OCI-LY1 (cell line): ENCODE data around the gene TMEM175.

Experiments used
- H2AFZ ChIP-seq: fragments of 200-600 bp; sonication (generic), shearing (Covaris generic); 2 replicates; pipeline ENCODE4 v1.6.0; 2014; ENCODE audit warnings: antibody characterized with exemption, mild to moderate bottlenecking, low read length
- H3F3A ChIP-seq: fragments of 200-600 bp; sonication (generic), shearing (Covaris generic); 2 replicates; pipeline ENCODE4 v1.6.0; 2014; ENCODE audit warnings: mild to moderate bottlenecking, antibody characterized with exemption, low read length, moderate library complexity; ENCODE audit not compliant: insufficient read depth
- H3K27ac ChIP-seq: fragments of 200-600 bp; sonication (generic); 2 replicates; pipeline ENCODE4 v1.5.1; 2014; ENCODE audit warnings: low read length, mixed run types, mild to moderate bottlenecking, low read depth; ENCODE audit not compliant: poor library complexity, severe bottlenecking
- H3K27me3 ChIP-seq: fragments of 200-600 bp; sonication (generic); 2 replicates; pipeline ENCODE4 v1.6.0; 2014; ENCODE audit warnings: antibody characterized with exemption, mild to moderate bottlenecking, low read length, moderate library complexity; ENCODE audit not compliant: insufficient read depth
- H3K36me3 ChIP-seq: fragments of 200-600 bp; sonication (generic); 2 replicates; pipeline ENCODE4 v1.6.1; 2014; ENCODE audit warnings: mild to moderate bottlenecking, antibody characterized with exemption, low read length, moderate library complexity, mixed read lengths; ENCODE audit not compliant: insufficient read depth
- H3K4me1 ChIP-seq: fragments of 200-600 bp; sonication (generic); 2 replicates; pipeline ENCODE4 v1.5.1; 2014; ENCODE audit warnings: mild to moderate bottlenecking, low read length, moderate library complexity; ENCODE audit not compliant: insufficient read depth, severe bottlenecking
- H3K4me2 ChIP-seq: fragments of 200-600 bp; sonication (generic), shearing (Covaris generic); 2 replicates; pipeline ENCODE4 v1.6.1; 2014; ENCODE audit warnings: low read length
- H3K4me3 ChIP-seq: fragments of 200-600 bp; sonication (generic); 2 replicates; pipeline ENCODE4 v1.5.1; 2014; ENCODE audit warnings: low read length, low read depth, mild to moderate bottlenecking, mixed read lengths; ENCODE audit not compliant: poor library complexity, severe bottlenecking
- H3K79me2 ChIP-seq: fragments of 200-600 bp; shearing (Covaris generic); 2 replicates; pipeline ENCODE4 v1.6.1; 2016; ENCODE audit warnings: mixed run types, low read length, mixed read lengths; ENCODE audit not compliant: insufficient read depth
- H3K9ac ChIP-seq: fragments of 200-600 bp; sonication (generic), shearing (Covaris generic); 2 replicates; pipeline ENCODE4 v1.6.1; 2014; ENCODE audit warnings: mild to moderate bottlenecking, low read length, mixed read lengths
- H3K9me2 ChIP-seq: fragments of 200-600 bp; sonication (generic), shearing (Covaris generic); 2 replicates; pipeline ENCODE4 v1.6.1; 2014; ENCODE audit warnings: low read depth, mild to moderate bottlenecking, low read length, mixed read lengths
- H3K9me3 ChIP-seq: fragments of 200-600 bp; shearing (Covaris generic); 2 replicates; pipeline ENCODE4 v1.6.1; 2014; ENCODE audit warnings: low read length, mixed read lengths
- H4K20me1 ChIP-seq: fragments of 200-600 bp; sonication (generic), shearing (Covaris generic); 2 replicates; pipeline ENCODE4 v1.6.0; 2016; ENCODE audit warnings: mild to moderate bottlenecking, low read length; ENCODE audit not compliant: insufficient read depth
- CTCF ChIP-seq: fragments of 200-600 bp; sonication (generic), shearing (Covaris generic); IDR thresholded peaks from 2 replicates; pipeline ENCODE4 v1.5.1; 2017; ENCODE audit warnings: mild to moderate bottlenecking, antibody characterized with exemption, low read length, moderate library complexity, mixed read lengths
- EZH2 ChIP-seq: fragments of 200-600 bp; sonication (generic), shearing (Covaris generic); IDR thresholded peaks from 2 replicates; pipeline ENCODE4 v1.8.0; 2017; ENCODE audit warnings: borderline replicate concordance, mixed run types, mild to moderate bottlenecking, antibody characterized with exemption, low read length, moderate library complexity, mixed read lengths

Gene TMEM175

GRCh38 chr4:945274-946102 lies 13.2 kb downstream of the TMEM175 start:
- TF ChIP-seq CTCF (no peak), EZH2 (no peak)
- H3K79me2 ChIP-seq, result no peaks in the 10 kb centered on the region
- H3K36me3 ChIP-seq, result no peaks in the 10 kb centered on the region
- no peak overlapping the region for H3K4me3 ChIP-seq
- no peaks in the 10 kb centered on the region for H3K27me3 ChIP-seq
- no peaks in the 10 kb centered on the region for H3K9me2 ChIP-seq
- no peak overlapping the region for H3K27ac ChIP-seq
- no peak overlapping the region for H2AFZ ChIP-seq
- no peak overlapping the region for H3K4me2 ChIP-seq
- H4K20me1 ChIP-seq, result no peaks in the 10 kb centered on the region
- no peaks in the 10 kb centered on the region for H3K9me3 ChIP-seq
- no peaks in the 10 kb centered on the region for H3K4me1 ChIP-seq
- H3F3A ChIP-seq, result no peaks in the 10 kb centered on the region
- H3K9ac ChIP-seq, result no peak overlapping the region

- no peaks in the 10 kb centered on the region for H3K9me3 ChIP-seq
- no peaks in the 10 kb centered on the region for H3K27me3 ChIP-seq
- no peaks in the 10 kb centered on the region for H4K20me1 ChIP-seq
- H3K4me3 ChIP-seq, result no peak overlapping the region
- no peak overlapping the region; the same call in 1 of the 2 replicates for H3K4me2 ChIP-seq
- H3K9me2 ChIP-seq, result no peaks in the 10 kb centered on the region
- no peaks in the 10 kb centered on the region for H3F3A ChIP-seq
- H3K36me3 ChIP-seq, result no peaks in the 10 kb centered on the region
- no peak overlapping the region for H2AFZ ChIP-seq
- H3K9ac ChIP-seq, result no peak overlapping the region
- H3K4me1 ChIP-seq, result no peaks in the 10 kb centered on the region
- H3K79me2 ChIP-seq, result no peaks in the 10 kb centered on the region
- no peak for TF ChIP-seq CTCF
- TF ChIP-seq EZH2, result no peak
- no peak overlapping the region for H3K27ac ChIP-seq
Observed at GRCh38 chr4:946103-946450, 13.8 kb downstream of the TMEM175 start.

GRCh38 chr4:946517-947471 lies 14.5 kb downstream of the TMEM175 start:
- TF ChIP-seq CTCF, result no peak
- H3K9ac ChIP-seq, result no peak overlapping the region; the same call in 1 of the 2 replicates
- no peaks in the 10 kb centered on the region for H4K20me1 ChIP-seq
- H3K36me3 ChIP-seq, result no peaks in the 10 kb centered on the region
- no peak overlapping the region for H3K4me3 ChIP-seq
- H3K27me3 ChIP-seq, result no peaks in the 10 kb centered on the region
- no peak overlapping the region for H2AFZ ChIP-seq
- H3K27ac ChIP-seq, result no peak overlapping the region
- H3K4me2 ChIP-seq, result no peak overlapping the region; the same call in 1 of the 2 replicates
- no peaks in the 10 kb centered on the region for H3K4me1 ChIP-seq
- H3K9me2 ChIP-seq, result no peaks in the 10 kb centered on the region
- H3F3A ChIP-seq, result no peaks in the 10 kb centered on the region
- H3K9me3 ChIP-seq, result no peaks in the 10 kb centered on the region
- H3K79me2 ChIP-seq, result no peaks in the 10 kb centered on the region
